ENCODE data around the gene CCDC137. TPM values are rescaled to one million over a fixed set of nuclear protein-coding genes. Genes with fewer than 3 reads are reported as not detected.

The CCDC137 gene
- total RNA-seq, 1 donor from 2014 or later = 11.9 TPM

GRCh38 chr17:81702934-81703746, 36.6 kb downstream of the CCDC137 start, which contains the start of gene MRPL12:
Gene MRPL12 (plus strand): TSS chr17:81703367. CDS start chr17:81703502, 135 bp downstream.
- peak; percentile 80 for DNase-seq (ENCODE audit: low read depth)

DNA sequence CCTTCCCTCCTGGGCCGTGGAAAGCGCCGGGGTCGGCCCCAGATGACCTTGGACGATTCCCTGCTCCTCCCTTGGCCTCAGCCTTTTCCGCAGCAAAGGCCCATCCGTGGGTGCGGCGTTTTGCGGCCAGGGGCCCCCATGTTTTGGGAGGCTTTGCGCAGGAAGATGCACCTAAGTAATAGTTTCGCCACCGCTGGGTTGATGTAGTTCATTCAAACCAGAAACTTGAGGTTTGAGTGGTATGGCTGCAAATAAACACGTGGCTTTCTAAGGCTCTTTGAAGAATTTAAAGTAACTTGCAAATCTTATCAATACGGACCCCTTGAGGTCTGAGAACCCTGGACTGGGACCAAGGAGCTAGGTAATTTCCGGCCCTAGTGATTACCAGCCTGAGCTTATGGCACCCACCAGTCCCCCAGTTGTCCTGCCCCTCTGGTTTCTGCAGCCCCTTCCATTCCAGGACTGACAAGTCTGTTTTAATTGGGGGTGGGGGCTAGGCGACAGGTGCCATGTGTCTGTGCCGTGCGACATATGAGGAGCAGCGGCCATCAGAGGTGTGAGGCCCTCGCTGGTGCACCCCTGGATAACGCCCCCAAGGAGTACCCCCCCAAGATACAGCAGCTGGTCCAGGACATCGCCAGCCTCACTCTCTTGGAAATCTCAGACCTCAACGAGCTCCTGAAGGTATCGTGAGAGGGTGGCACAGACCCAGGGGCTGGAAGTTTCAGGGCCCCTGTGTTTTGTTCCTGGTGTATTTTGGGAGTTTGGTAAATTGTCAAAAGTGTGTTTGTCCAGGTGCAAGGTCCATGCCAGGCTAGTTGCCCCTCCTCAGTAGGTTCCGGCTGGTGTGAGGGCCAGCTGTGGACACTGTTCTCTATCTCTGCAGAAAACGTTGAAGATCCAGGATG, 37.5 kb downstream of the CCDC137 start:
- no peak for DNase-seq (ENCODE audit: low read depth)

DNA sequence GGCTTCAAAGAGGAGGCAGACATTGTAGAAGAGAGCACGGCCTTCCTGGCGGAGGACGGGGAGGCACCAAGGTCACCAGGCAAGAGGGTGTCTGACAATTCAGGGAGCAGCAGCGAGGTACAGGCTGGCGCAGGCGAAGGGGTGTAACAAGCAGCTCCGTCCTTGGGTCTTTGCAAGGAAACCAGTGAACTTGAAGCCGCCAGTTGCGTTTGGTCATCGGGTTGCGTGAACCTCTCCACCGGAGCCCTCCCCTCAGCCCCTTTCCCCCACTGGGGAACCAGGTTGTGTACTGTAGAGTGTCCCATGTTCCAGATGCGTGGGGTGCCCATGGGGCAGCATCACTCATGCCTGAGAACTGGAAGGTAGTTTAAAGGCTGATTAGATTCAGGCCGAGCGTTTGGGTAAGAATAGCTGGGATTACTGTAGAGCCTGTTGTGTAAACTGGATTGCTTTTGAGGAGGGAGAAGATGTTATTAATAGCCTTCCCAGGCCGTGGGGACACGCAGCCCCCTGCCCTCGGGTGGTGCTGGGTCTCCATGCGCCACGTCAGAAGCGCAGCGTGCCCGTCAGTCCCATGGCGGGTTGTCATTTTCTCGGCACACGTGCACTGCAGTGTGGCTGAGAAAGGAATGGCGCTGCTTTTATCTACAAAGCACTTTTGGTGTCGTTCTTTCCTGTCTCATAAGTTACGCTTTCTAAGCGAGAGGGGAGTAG, 39.1 kb downstream of the CCDC137 start:
- no peak for DNase-seq (ENCODE audit: low read depth)

GRCh38 chr17:81706232-81706611, 39.7 kb downstream of the CCDC137 start:
- no peak for DNase-seq (ENCODE audit: low read depth)

- no peak for DNase-seq (ENCODE audit: low read depth)
Observed at GRCh38 chr17:81706757-81707624, 40.5 kb downstream of the CCDC137 start.

- DNase-seq (ENCODE audit: low read depth) = no peak
Observed at GRCh38 chr17:81707725-81708646, 41.4 kb downstream of the CCDC137 start.

GRCh38 chr17:81708739-81709185, 42.2 kb downstream of the CCDC137 start:
- DNase-seq (ENCODE audit: low read depth) = no peak

DNA sequence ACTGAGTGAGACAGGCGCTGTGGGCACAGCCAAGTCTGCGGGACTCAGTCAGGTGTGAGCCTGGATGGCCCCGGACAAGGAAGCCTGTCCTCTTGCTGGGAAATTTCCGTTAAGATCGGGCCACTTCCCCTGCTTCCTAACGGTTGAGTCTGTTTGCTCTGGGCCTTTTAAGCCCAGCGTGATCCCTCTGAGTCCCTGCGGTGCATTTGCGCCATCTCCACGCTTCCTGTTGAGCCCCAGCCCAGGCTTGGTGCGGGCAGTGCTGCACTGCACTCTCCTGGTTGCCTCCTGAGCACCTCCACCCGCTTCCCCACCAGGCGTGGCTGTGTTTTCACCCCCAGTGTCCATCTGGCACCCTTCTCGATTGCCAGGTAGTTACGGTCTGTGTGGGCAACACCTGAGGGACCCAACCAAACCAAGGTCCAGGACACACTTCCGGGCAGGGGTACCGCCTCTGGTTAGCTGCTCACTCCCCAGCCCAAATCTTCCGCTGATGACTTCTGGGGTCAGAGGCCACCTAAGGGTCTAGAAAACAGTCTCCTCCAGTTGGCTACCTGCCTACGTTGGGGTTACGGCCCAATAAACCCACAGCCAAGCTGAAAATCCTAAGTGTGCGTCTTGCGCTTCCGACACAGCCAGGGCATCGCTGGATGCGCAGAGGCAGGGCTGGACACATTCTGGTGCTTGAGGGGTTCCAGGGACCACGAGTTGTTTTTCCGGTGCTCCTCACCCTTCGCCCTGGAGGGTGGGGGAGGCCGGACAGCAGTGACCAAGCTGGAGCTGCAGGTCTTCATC, 44.2 kb downstream of the CCDC137 start:
- no peak for DNase-seq (ENCODE audit: low read depth)

DNA sequence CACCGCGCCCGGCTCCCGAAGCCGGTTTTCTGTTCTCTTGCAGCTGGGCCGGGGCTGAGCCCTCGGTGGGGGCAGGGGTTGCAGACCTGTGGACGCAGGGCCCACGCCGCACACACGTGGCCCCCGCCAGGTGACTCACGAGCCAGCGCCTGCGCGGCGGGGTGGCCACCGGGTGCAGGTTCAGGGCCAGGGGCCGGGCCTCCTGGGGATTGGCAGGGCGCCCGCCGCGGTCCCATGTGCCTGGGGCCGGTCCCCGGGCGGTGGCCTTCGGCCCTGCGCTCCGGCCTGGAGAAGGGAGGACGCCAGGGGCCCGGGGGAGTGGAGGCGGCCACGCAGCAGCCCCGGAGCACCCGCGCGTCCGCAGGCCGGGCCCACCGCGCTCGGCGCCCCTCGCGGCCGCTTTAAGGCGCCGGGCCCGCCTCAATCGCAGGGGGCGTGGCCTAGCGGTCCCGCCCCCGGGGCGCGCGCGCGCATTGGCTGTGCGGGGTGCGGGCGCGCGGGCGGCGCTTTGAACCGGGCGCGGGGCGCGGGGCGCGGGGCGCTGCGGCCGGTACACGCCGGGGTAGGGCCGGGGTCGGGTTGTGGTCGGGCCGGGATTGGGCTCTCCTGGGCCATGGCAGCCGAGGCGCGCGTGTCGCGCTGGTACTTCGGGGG, 45.4 kb downstream of the CCDC137 start, which contains the start of gene SLC25A10:
SLC25A10 (plus strand) TSS at position 471 of the 654 bp plus-strand sequence; CDS start at position 614, 143 bp downstream.
- DNase-seq (ENCODE audit: low read depth) = peak; percentile 55

GRCh38 chr17:81712468-81713003, 46.0 kb downstream of the CCDC137 start:
- DNase-seq (ENCODE audit: low read depth) = no peak

DNA sequence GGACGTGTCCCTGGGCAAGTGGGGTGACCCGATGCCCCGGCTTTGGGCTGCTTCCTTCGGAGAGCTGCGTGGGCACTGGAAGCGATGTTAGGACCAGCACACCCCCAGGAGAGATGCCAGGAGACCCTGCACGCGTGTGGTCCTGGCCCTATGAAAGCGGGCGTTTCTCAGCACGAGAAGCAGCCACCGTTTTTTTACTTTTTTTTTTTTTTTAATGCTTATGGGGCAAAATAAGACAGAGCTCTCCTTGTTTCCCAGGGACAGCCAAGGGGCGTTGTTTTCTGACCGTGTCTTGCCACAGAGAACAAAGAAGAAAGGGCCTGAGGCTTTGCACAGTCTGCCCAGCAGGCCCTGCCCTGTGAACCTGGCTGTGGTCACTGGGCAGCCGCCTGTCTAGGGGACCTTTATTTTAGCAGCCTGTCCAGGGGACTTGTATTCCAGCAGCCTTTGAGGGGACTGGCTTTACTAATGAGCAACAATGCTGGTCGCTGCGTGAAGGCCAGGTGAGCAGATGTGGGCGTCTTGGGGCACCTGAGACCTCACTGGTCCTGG, 46.5 kb downstream of the CCDC137 start:
- peak; percentile 39 for DNase-seq (ENCODE audit: low read depth)

DNA sequence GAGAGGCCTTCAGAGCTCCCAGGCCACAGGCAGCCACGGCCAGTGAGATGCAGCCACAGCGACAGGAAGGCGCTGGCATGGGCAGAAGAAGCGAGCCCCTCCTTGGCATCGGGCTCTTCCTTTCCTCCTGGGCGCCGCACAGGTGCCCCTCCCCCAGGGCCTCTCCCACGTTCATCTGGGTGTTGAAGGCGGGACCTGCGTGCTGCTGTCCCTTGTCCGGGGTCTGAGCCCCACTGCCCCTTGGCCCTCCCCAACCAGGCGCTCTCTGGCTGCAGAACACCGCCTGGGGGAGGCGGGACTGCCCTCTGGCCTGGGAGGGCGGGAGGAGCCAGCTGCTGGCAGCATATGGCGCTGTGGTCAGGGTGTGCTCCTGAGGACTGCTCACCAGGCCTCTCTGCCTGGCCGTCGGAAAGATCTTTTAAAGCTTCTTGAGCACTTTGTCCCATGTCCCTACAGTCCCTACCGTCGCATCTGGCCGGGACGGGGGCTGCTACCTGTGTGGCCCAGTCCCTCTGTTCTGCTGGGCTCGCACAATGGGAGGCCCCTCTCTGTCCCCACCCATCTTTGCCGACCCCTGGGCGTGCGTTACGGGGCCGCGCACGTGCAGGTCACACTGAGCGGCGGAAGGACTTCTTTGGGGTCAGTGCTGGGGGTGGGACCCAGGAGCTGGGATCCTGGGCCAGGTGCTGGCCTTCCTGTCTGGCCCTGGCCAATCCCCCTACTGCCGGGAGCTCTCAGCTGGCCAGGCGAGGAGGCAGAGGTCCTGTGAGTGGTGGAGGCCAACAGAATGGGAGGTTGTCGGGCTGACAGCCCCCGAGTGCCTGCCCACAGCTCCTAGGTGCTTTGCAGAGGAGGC, 47.2 kb downstream of the CCDC137 start:
- no peak for DNase-seq (ENCODE audit: low read depth)

DNA sequence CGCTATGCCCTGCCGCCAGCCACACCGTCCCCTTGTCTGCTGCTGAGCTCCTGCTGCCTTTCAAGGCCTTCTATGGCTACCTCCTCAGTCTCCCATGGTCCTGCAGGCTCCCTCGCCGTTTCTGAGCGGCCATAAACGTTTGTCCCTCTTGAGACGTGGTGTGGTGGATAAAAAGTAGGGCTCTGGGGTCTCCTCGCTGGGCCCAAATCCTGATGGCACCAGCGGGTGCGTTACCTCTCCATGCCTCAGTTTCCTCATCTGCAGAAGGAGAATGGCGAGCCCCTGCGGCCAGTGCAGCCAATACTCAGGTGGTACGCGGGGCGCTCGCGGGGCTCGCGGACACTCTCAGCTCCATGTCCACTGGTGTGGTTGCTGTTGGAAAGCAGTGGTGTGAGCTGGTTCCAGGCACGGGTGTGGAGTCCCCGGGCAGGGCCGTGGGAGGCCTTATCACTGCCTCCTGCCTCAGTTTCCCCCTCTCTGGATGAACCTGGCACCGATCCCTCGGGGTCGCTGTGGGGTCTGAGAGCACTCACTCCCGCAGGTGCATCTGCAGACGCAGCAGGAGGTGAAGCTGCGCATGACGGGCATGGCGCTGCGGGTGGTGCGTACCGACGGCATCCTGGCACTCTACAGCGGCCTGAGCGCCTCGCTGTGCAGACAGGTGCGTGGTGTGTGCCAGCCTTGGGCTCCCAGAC, 48.0 kb downstream of the CCDC137 start:
- no peak for DNase-seq (ENCODE audit: low read depth)

- DNase-seq (ENCODE audit: low read depth) = no peak
Observed at GRCh38 chr17:81715107-81715871, 48.8 kb downstream of the CCDC137 start.
